GM18867 (cell line): ENCODE results near the gene FN3KRP.
"Not testable (repeated sequence)": the region's sequence is repeated elsewhere in the genome, so short reads cannot be mapped to it uniquely, and the experiment has no call there.

ENCODE experiments used
- ATAC-seq: cut with Tn5 transposase; IDR thresholded peaks from one replicate; pipeline ENCODE4 v1.9.1; 2021; ENCODE audit warnings: mild to moderate bottlenecking, moderate library complexity; ENCODE audit not compliant: unreplicated experiment

Gene FN3KRP

DNA sequence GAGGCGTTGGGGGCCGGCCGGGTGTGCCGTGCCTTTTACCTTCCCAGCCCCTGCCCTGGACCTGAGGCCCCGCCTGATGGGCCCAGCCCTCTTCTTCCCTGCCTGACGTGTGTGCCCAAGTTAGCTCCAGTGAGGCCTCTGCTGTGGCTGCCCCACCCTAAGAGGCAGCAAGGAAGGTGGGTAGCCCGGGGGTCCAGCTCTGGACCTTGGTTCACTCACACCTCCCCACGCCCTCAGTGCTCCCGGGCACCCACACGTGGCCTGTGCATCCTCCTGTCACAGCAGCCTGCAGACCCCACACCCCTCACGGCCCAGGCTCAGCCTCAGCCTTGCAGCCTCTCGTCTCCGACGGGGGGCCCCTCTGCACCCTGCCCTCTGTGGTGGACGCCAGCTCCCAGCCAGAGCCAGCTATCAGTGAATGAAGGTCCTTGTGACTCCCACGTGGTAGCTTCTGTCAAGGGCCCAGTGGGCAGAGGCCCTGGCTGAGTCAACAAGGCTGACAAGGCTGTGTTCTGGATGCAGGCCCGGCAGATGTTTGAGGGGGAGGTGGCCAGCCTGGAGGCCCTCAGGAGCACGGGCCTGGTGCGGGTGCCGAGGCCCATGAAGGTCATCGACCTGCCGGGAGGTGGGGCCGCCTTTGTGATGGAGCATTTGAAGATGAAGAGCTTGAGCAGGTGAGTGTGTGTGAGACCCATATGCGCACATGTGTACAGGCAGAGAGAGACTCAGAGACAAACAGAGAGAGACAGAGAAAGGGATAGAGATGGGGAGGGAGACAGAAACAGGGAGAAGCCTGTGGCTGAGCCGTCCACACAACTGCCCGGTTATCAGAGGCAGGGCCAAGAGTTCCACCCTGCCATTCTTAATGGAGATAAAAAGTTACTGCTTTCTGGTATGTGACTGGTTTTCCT is 21.7 kb downstream of the FN3KRP start:
- ATAC-seq = no peak

DNA sequence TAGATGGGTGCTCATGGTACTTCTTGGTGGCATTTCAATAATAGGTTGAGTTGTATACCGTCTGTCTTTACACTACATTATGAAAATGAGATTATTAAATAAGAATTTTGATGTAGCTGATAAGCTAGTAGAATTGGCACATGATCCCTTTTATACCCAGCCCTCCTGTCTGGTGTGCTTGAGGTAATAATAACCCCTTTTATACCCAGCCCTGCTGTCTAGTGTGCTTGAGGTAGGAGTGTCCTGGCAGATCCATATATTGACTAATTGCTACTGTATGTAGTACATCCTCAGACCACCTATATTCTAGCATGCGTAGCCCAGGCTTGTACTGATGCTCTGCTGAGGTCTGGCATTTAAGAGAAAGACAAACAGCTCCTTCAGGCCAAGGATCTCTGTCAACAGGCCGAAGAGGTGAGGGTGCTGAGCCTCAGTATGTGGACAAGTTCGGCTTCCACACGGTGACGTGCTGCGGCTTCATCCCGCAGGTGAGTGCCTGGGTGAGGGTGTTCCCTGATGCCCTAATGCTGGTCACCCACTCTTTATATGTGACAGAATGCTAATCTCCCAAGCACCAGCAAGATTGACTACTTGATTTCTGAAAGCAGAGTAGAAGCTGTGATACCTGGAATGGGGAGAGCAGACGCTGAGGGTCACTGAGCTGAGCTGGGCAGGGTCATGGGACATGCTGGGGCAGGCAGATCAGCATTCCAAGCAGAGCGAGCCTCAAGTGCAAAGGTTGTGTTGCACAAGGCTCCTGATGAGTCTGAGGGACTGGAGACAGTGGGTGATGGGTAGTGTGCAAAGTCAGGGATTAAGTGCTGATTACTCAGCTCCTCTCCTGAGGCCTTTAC is 24.6 kb downstream of the FN3KRP start:
- no peak for ATAC-seq

DNA sequence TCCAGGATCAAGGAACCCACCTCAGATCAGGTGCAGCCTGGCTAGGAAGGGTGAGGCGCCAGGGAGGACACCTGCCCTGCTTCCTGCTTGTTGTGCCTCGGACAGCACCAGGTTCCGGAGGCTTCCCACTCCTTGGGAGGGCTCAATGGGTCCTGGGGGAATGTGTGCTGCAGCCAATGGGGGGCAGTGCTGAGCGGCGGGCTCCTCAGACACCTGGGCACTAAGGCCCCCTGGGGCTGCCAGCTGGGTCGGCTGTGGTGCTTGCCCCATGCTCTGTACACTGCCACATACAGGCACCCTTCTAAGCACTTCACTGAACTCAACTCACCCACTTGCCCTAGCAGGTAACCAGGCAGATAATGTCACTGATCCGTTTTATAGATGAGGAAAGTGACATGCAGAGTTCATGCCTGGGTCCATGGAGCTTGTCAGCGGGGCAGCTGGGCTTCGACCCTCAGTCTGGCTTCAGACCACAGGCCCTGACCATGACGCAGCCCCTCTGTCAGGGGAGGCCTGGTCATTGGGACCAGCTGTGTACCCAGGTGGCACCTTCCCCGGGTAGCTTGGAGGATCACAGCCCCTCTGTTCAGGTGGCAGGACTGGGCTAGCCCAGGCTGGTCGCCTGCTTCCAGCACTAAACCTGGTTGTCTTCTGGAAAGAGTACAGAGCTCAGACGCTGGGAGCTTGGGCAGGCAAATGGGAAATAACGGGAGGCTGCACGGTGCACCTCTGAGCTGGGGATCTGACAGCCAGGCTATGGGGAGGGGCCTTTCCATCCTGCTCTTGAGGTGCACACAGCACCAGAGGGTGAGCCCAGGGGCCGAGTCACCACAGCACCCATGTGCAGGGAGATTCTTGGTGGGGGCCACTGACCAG is 27.1 kb downstream of the FN3KRP start:
- no peak for ATAC-seq

DNA sequence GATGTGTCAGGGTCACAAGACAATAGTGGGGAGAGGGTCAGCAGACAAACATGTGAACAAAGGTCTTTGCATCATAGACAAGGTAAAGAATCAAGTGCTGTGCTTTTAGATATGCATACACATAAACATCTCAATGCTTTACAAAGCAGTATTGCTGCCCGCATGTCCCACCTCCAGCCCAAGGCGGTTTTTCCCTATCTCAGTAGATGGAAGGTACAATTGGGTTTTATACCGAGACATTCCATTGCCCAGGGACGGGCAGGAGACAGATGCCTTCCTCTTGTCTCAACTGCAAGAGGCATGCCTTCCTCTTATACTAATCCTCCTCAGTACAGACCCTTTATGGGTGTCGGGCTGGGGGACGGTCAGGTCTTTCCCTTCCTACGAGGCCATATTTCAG is 28.2 kb downstream of the FN3KRP start:
- not testable (repeated sequence) for ATAC-seq

DNA sequence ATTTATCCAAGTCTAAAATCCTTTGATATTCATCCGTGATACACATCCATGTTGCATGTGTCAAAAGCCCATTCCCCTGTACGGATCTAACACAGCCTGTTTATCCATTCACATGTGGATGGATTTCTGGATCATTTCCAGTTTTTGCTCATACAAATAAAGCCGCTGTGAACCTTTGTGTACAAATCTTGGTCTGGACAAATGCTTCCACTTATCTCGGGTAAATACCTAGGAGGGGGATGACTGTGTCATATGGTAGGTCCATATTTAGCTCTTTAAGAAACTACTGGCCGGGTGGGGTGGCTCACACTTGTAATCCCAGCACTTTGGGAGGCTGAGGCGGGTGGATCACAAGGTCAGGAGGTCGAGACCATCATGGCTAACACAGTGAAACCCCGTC is 29.0 kb downstream of the FN3KRP start:
- ATAC-seq = no peak

DNA sequence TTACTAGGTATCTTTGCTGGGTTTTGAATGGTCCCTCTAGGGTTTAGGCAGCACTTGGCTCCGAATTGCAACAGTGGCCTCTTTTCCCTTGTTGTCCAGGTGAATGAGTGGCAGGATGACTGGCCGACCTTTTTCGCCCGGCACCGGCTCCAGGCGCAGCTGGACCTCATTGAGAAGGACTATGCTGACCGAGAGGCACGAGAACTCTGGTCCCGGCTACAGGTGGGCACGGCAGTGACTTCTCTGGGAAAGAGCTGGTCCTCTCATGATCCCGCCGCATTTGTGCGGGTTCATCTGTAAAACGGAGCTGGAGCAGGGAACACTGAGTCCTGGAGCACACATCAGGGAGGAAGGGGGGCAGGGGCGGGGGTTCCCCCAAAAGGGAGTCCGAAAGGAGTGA is 32.2 kb downstream of the FN3KRP start:
- ATAC-seq = no peak

DNA sequence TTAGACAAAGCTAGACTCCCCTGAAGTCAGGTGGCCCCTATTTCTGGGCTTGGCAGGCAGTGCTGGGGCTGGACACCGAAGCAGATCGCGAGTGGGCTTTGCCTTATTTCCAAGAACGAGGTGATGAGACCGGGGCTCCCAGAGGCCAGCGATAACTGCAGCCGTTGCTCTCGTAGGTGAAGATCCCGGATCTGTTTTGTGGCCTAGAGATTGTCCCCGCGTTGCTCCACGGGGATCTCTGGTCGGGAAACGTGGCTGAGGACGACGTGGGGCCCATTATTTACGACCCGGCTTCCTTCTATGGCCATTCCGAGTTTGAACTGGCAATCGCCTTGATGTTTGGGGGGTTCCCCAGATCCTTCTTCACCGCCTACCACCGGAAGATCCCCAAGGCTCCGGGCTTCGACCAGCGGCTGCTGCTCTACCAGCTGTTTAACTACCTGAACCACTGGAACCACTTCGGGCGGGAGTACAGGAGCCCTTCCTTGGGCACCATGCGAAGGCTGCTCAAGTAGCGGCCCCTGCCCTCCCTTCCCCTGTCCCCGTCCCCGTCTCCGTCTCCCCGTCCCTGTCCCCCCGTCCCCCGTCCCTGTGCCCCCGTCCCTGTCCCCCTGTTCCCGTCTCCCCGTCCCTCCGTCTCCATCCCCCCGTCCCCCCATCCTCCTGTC is 33.9 kb downstream of the FN3KRP start:
- ATAC-seq = no peak

DNA sequence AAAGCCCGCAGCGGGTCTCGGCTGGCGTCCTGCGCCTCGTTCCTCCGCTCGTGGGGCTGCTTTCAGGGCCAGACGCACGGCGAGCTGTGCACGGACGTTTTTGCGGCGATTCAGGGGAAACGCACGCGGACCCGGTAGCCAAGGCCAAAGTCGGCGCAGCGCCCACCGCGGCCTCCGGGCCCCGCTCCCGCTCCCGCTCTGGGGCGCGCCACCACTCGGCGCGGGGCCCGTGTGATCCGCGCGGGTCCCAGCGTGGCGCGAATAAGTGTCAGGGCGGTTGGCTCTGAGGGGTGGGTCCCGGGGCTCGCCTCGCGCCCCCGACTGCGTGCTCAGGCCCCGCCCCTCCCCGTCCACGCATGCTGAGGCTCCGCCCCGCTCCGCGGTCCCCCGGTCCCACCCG is 34.7 kb downstream of the FN3KRP start:
- no peak for ATAC-seq

DNA sequence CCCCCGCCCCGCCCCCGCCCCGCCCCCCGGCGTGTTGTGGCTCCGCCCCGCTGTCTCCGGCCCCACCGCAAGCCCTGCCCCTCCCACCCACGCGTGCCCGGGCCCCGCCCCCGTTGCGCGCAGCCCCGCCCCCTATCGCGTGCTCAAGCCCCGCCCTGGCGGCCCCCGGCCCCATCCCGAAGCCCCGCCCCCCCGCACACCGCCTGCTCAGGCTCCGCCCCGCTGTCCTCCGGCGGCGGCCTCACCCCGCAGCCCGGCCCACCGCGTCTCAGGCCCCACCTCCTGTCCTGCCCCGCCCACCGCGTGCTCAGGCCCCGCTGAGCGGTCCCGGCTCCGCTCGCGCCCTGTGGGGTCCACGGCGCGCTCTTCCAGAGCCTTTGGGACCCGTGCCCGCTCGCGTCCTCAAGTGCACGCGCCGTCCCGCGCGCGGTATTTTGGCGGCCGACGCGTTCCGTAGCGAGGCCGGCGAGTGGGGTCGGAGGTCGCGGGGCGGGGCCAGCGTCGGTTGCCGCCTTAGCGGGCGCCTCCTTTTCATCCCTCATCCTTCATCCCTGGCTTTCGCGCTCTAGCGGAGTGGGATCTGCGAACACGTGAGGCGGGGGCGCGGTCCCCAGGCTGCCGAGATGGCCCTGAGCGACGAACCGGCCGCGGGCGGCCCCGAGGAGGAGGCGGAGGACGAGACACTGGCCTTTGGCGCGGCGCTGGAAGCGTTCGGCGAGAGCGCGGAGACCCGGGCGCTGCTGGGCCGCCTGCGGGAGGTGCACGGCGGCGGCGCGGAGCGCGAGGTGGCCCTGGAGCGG is 35.3 kb downstream of the FN3KRP start, which contains the start of gene TBCD:
TSS of gene TBCD (plus strand) at position 495 of the 800 bp plus-strand sequence. CDS start at position 624, 129 bp downstream.
- ATAC-seq = peak; percentile 78

DNA sequence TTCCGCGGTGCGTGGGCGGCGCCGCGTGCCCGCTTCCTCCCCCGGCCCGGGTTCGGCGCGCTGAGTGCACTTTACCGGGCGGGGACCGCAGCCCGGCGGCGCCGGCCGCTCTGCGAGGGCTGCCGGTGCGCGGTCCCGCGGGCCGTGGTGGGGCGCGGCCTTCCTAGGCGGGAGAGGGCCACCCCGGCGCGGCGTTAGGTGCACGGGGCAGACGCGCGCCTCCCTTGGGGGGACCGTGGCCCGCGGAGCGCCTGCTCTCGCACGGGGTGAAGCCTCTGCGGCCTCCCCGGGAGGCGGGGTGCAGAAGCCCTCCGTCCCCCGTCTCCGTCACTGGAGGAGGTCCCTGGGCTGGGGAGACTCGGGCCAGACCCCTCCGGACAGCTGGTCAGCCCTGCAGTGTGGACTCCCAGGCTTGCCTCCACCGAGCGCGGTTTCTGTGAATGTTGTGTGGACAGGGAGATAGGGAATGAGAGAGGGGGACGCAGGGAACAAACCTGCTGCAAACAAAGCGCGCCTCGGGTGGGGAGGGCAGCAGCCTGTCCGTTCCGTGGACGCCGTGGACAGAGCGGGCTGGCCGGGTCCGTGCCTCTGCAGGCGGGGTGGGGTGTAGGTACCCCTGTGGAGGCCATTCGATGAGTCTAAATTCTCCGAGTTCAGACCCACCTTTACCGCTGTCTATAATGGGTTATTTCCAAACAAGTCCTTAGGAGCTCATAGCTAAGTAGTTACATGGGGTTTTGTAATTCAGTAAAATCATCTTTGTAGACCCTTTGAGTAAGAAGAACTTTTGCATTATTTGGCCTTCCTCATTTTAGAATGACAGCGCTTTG is 36.1 kb downstream of the FN3KRP start:
- ATAC-seq = peak; percentile 27

DNA sequence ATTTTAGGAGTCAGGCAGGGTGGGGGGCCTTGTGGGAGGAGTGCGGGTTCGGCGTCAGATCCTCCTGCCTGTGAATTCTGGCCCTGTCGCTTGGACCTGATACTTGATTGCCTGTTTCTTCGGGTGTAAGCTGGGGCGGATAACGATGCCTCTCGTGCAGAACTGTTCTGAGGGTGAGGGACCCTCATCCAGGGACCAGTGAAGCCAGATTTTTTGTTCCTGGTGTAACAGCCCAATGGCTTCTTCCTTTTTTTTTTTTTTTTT is 36.6 kb downstream of the FN3KRP start:
- ATAC-seq = no peak

DNA sequence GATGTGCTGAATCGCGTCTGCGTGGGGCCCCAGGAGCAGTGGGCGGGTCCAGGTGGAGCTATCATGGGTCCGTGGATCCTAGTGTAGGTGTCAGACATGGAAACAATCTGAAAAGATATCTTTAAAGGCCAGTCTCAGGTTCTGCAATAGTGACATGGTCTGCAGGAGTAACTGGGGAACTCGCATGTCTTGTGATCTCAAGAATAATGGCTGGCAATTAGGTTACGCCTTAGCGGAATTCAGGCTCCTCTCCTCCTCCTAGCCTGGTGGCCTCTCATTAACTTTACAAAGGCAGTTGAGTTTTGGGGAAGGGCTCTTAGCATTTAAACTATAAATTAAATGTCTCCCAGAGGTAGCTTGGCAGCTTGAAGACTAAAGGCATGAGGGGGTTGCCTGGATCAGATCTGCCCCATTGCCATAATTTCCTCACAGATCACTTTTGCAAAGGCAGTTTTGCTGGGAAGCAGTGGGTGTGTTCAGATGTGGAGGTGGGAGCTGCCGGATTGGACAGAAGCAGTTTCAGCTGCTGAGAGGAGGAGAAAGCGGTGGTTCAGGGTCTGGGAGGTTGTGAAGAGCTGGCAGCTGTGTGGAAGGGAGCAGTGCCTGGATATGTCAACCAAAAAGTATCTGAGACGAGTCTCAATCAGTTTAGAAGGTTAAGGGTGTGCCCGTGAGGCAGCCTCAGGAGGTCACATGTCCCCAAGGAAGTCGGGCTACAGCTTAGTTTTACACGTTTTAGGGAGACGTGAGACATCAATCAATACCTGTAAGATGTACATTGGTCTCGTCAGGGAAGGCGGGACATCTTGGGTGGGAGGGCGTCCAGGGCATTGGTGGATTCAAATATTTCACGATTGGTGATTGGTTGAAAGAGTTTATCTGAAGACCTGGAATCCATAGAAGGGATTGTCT is 38.0 kb downstream of the FN3KRP start:
- no peak for ATAC-seq

DNA sequence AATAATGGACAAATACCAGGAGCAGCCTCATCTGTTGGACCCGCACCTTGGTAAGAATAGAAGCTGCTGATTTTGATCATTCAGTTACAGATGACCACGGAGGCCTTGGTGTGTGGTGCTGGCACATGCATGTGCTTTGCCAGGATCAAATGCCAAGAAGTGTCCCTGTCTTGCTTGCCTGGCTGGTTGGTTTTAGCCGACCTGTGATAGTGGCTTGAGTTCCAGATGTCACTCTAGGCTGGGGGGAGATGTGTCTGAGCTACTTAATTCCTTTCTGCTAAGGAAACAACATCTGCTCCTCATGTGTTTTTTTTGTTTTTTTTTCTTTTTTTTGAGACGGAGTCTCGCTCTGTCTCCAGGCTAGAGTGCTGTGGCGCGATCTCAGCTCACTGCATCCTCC is 39.7 kb downstream of the FN3KRP start:
- no peak for ATAC-seq

DNA sequence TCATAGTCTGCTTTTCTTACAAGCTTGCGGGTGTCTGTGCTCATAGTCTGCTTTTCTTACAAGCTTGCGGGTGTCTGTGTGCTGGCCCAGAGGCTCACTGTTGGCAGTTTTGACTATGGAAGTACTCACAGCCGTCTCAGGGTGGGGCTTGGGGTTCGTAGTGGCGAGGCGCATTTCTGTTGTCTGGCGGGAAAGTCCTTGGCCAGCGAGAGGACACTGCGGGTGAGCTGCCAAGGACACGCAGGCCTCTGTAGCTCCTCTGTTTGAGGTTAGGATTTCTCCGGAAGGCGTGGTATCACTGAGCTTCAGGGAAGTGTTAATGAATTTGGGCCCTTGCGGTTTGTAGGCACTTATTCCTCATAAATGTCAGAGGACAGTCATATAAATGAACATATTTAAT is 48.9 kb downstream of the FN3KRP start:
- ATAC-seq = no peak

DNA sequence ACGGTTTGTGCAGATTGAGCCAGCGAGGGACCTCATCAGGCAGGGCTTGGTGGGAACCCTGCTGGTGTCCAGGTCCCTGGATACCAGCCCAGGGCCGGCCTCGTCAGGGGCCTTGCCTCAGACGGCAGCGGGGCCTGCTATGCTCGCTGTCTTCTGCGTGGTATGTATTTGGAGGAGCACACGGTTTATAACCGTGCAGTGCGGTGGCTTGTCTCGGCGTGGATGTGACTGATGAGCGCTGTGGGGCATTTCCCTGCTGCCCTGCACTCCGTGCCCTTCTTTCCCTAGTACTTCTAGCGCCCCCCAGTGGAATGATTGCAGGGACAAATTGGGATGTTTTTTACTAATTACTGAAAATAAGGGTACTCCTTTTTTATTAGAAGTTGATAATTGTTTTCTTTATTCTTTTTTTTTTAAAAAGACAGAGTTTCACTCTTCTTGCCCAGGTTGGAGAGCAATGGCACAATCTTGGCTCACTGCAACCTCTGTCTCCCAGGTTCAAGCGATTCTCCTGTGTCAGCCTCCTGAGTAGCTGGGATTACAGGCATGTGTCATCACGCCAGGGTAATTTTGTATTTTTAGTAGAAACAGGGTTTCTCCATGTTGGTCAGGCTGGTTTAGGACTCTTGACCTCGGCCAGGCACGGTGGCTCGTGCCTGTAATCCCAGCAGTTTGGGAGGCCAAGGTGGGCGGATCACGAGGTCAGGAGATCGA is 50.7 kb downstream of the FN3KRP start:
- no peak for ATAC-seq

DNA sequence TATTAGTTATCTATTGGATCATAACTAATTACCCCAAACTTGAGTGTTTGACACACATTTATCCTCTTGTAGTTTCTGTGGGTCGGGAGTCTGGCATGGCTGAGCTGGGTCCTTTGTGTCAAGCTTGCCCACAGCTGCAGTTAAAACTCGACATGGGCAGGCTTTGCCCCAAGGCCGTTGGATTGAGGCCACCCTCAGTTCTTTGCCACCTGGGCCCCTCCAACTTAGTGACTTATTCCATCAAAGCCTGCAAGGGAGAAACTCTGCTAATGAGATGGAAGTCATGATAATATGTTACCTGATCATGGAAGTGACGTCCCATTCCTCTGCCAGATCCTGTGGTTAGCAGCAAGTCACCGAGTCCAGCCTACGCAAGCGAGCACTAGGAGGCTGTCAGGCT is 52.5 kb downstream of the FN3KRP start:
- no peak for ATAC-seq

DNA sequence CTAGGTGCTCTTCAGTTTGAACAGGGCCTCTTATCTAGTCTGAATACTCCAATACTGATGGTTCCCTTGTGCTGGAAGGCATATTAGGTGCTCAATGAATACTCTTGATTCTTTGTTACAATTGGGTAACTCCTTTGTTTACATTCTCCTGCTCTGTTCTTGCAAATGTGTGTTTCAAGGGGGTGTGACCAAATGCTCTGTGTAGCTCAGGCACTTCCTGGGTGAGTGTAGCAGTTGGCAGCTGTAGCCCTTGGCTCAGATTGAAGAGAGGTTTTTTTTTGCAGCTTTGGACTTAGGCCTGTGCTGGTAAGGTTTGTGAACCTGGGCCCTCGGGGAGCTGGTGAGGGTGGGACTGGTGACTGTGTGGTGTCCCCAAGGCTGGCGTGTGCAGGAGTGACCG is 55.5 kb downstream of the FN3KRP start:
- no peak for ATAC-seq
